LNCaP clone FGC (cell line): ENCODE measurements around the gene VNN1.

Experiments
- DNase-seq: peaks from one replicate; pipeline ENCODE4 v3.0.0-alpha.2; 2011; ENCODE audit warnings: low read depth
- H3K4me3 ChIP-seq: 2 replicates; pipeline ENCODE4 v1.5.1; 2011; ENCODE audit warnings: mild to moderate bottlenecking, low read depth, low read length, control low read depth
- TF ChIP-seq, protein P1 (sequence below): IDR thresholded peaks from 2 replicates; pipeline ENCODE4 v1.5.1; 2012; ENCODE audit warnings: mild to moderate bottlenecking; ENCODE audit not compliant: control insufficient read depth, insufficient read depth; ENCODE audit errors: extremely low read depth

Gene VNN1

DNA sequence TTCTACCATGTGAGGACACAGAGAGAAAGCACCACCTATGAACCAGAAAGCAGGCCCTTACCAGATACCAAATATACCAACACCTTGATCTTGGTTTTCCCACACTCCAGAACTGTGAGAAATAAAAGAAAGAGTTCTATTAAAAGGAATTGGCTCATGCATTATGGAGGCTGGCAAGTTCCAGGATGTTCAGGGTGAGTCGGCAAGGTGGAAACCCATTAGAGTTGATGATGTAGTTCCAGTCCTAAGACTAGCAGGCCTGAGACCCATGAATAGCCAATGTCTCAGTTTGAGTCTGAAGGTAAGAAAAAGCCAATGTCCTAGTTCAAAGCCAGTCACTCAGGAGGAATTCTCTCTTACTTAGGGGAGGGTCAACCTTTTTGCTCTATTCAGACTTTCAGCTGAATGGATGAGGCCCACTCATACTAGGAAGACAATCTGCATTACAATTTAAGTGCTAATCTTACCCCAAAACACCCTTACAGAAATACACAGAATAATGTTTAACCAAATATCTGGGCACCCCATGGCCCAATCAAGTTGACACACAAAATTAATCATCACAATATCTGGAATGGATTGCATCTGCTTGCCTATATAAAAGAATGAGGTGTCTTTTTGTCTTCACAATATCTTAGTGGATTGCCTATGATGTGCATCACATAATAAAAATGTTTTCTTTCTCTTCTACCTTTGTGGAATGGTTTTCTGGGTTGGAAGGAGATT is 49.4 kb downstream of the VNN1 start:
- DNase-seq = no peak
- no peak overlapping the region for H3K4me3 ChIP-seq
- TF ChIP-seq, protein P1, sequence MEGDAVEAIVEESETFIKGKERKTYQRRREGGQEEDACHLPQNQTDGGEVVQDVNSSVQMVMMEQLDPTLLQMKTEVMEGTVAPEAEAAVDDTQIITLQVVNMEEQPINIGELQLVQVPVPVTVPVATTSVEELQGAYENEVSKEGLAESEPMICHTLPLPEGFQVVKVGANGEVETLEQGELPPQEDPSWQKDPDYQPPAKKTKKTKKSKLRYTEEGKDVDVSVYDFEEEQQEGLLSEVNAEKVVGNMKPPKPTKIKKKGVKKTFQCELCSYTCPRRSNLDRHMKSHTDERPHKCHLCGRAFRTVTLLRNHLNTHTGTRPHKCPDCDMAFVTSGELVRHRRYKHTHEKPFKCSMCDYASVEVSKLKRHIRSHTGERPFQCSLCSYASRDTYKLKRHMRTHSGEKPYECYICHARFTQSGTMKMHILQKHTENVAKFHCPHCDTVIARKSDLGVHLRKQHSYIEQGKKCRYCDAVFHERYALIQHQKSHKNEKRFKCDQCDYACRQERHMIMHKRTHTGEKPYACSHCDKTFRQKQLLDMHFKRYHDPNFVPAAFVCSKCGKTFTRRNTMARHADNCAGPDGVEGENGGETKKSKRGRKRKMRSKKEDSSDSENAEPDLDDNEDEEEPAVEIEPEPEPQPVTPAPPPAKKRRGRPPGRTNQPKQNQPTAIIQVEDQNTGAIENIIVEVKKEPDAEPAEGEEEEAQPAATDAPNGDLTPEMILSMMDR = no peak

DNA sequence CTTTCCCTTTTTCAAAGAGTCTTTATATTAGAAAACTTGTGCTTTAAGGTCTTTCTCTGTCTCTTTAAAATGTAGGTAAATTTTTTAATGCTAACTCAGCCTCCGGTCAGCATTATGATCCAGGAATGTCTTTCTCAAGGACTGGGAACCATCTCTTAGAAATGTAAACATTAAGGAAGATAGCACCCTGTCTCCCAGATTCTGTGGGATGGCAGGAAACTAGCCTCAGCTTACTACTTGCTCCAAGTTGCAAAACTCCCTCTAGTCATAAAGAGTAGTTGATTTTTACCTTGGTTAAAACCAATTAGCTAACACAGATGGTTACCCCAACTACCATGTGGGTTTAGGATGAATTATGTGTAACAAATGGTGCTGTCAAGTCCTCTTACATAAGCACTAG is 50.2 kb downstream of the VNN1 start:
- TF ChIP-seq, protein P1 = no peak
- DNase-seq = no peak
- no peak overlapping the region for H3K4me3 ChIP-seq

DNA sequence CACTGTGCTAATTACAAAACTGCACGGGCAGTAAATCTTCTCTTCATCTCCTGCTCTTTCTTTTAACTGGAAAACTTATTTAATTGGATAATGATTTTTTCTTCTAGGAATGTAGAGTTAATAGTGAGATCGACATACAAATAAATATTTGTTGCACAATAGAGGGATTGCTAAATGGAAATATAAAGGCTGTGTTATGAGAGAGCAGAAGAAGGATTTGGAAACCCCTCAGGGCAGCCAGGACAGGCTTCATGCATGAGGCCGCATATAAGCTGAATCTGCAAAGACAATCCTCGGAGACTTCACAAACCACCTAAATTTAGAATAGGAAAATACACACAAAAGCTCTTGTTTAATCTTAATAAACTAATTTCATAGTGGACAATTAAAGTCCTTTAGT is 51.9 kb downstream of the VNN1 start:
- TF ChIP-seq, protein P1 = no peak
- no peak overlapping the region for H3K4me3 ChIP-seq
- DNase-seq = no peak

DNA sequence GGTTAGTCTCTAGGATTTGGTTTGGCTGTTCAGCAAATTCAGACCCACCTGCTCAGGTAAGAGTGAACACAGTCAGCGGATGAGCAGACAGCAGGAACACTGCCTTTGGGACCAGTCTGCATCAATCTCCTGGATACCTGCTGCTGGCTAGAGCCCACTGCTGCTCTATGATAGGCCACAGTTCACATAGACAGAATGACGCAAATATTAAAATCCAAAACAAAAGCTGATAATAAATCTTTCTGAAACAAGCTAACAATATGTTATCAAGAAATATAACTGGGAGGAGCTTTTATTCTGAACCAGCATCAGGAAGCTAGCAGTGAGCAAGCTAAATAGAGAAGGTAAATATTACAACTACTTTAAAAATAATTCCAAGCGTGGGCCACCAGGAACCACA is 54.8 kb downstream of the VNN1 start, which contains the start of gene TAAR1:
TAAR1 (minus strand) TSS at position 101 of the 400 bp plus-strand sequence. CDS start 13,179 bp downstream, outside the sequence.
- DNase-seq = no peak
- no peak within 1 kb of the TSS for H3K4me3 ChIP-seq
- TF ChIP-seq, protein P1 = no peak

DNA sequence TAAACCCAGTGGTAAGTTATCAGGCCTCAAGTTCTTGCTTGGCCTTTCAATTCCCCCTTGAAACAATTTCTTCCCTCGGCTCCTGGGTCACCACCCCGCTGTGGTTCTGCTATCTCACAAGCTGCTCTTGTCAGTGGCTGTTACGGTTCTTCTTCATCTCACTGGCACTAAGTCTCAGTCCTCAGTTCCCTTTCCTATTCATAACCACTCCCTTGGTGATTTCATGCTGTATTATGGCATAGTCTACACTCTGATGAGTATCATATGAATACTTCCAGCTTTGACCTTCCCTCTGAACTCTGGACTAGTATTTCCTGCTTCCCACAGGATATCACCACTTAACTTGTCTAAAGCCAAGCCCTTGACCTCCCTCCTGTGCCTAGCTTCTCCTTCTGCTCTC is 62.8 kb downstream of the VNN1 start:
- H3K4me3 ChIP-seq = no peak overlapping the region
- TF ChIP-seq, protein P1 = no peak
- DNase-seq = no peak

DNA sequence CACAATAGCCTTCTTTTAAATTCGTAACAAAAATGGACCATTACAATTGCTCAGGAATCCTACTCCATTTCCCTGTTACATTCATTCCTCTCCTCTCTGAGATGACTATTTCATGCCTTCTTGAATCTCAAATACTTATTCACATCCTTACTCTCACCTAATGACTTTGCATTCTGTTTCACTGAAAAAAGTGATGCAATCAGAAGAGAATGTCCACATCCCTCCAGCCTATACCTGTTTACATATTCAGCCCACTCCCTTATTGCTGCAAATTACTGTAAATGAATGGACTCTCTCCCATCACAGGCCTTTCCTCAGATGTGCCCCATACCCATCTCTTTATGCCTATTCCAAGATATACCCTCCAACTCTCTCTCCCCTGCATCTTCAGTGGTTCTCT is 63.4 kb downstream of the VNN1 start:
- TF ChIP-seq, protein P1 = no peak
- no peak for DNase-seq

DNA sequence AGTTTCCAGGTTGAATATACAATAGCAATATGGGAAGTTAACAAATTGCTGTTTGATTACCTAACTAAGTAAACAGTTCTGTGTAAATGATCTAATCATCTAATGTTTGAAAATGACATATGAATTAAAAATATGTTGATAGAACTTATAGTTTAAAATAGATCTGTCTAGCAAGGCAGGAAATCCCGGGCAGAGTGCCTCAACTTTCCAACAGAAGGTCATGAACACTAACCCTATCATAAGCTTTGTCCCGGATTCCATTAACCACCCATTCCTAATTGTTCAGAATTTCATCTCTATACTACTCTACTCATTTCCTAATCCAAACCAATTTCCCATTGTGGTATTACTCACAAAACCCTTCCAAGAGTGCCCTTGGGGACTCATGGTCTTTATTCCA is 65.0 kb downstream of the VNN1 start:
- TF ChIP-seq, protein P1 = no peak
- no peak for DNase-seq
- no peak overlapping the region for H3K4me3 ChIP-seq

More for the DNA sequence above, 63.4 kb downstream of the VNN1 start:
- no peak overlapping the region for H3K4me3 ChIP-seq
